Measurements from ENCODE around the gene BCKDHB.

GRCh38 chr6:80226151-80226550, 119.7 kb downstream of the BCKDHB start:
- TF ChIP-seq CTCF (IDR thresholded peaks at IDR 0.05; ENCODE audit: extremely low read depth in 1 of 2, insufficient read depth in 1 of 2, low read depth in 1 of 2, low read length in 2 of 2) = no peak
- TF ChIP-seq POLR2AphosphoS5 (IDR thresholded peaks at IDR 0.05; ENCODE audit: insufficient read depth, low read depth, low read length) = no peak
- no peak for TF ChIP-seq POLR2A (IDR thresholded peaks at IDR 0.05; ENCODE audit: low read depth, low read length)
- TF ChIP-seq FOS (IDR thresholded peaks at IDR 0.05; ENCODE audit: borderline replicate concordance, insufficient read depth, low read length) = no peak

All from endothelial cell of umbilical vein (primary cell).